Measurements from ENCODE around the gene MAPK1IP1L.

DNA sequence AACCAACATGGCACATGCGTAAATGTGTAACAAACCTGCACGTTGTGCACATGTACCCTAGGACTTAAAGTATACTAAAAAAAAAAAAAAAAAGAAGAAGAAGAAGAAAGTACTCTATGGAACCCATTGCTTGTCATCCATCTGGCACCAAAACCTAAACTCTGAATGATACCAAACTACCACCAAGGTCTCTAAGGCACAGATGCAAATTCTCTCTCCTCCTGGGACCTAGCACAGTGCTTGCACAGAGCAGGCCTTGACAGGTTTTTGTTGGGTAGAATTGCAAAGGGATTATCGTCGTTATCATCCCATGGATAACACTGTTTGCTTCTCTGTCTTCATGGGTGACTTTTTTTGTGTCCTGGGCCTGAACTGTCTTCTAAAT, 64.4 kb downstream of the MAPK1IP1L start:
- TF ChIP-seq, protein P1, sequence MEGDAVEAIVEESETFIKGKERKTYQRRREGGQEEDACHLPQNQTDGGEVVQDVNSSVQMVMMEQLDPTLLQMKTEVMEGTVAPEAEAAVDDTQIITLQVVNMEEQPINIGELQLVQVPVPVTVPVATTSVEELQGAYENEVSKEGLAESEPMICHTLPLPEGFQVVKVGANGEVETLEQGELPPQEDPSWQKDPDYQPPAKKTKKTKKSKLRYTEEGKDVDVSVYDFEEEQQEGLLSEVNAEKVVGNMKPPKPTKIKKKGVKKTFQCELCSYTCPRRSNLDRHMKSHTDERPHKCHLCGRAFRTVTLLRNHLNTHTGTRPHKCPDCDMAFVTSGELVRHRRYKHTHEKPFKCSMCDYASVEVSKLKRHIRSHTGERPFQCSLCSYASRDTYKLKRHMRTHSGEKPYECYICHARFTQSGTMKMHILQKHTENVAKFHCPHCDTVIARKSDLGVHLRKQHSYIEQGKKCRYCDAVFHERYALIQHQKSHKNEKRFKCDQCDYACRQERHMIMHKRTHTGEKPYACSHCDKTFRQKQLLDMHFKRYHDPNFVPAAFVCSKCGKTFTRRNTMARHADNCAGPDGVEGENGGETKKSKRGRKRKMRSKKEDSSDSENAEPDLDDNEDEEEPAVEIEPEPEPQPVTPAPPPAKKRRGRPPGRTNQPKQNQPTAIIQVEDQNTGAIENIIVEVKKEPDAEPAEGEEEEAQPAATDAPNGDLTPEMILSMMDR (IDR thresholded peaks at IDR 0.05; ENCODE audit: low read depth, low read length, poor library complexity, severe bottlenecking), result no peak
- TF ChIP-seq EZH2phosphoT487 (IDR thresholded peaks at IDR 0.05; ENCODE audit: borderline replicate concordance, low read length), result no peak
